DND-41 (cell line): Measurements from ENCODE around the gene LRRN2.

Source experiments
- ATAC-seq: fragments of 200-7000 bp; cut with Tn5 transposase; 3 replicates; pipeline ENCODE4 v1.9.1; 2021; ENCODE audit warnings: low read depth; ENCODE audit not compliant: insufficient read depth
- DNase-seq: peaks from one replicate; pipeline ENCODE4 v3.0.0-alpha.2; 2020
- H2AFZ ChIP-seq: 2 replicates; pipeline ENCODE4 v1.6.0; 2012; ENCODE audit warnings: low read depth, low read length
- H3K27ac ChIP-seq: 2 replicates; pipeline ENCODE4 v1.5.1; 2012; ENCODE audit warnings: low read length, inconsistent platforms
- H3K27me3 ChIP-seq: fragments of 200-600 bp; sonication (generic); 2 replicates; pipeline ENCODE4 v1.6.0; 2012; ENCODE audit warnings: low read length, mild to moderate bottlenecking, inconsistent platforms; ENCODE audit not compliant: insufficient read depth, poor library complexity
- H3K36me3 ChIP-seq: 2 replicates; pipeline ENCODE4 v1.5.1; 2012; ENCODE audit warnings: low read length, inconsistent platforms; ENCODE audit not compliant: insufficient read depth
- H3K4me1 ChIP-seq: 2 replicates; pipeline ENCODE4 v1.5.1; 2012; ENCODE audit warnings: mild to moderate bottlenecking, low read length; ENCODE audit not compliant: insufficient read depth
- H3K4me2 ChIP-seq: 2 replicates; pipeline ENCODE4 v1.6.0; 2012; ENCODE audit warnings: mild to moderate bottlenecking, moderate library complexity, low read length, inconsistent platforms; ENCODE audit not compliant: insufficient read depth
- H3K4me3 ChIP-seq, 2 experiments: fragments of 200-600 bp in 1 of 2; shearing (Covaris generic) in 1 of 2; 2 replicates each; pipeline ENCODE4 v1.5.1; 2012 to 2016; ENCODE audit warnings: inconsistent platforms in 2 of 2, low read length in 2 of 2, mild to moderate bottlenecking in 2 of 2, low read depth in 1 of 2, moderate library complexity in 1 of 2
- H3K79me2 ChIP-seq: 2 replicates; pipeline ENCODE4 v1.6.0; 2012; ENCODE audit warnings: low read length, inconsistent platforms; ENCODE audit not compliant: insufficient read depth
- H3K9ac ChIP-seq: 2 replicates; pipeline ENCODE4 v1.6.0; 2012; ENCODE audit warnings: low read depth, mild to moderate bottlenecking, inconsistent platforms, low read length, moderate library complexity
- H3K9me3 ChIP-seq: 2 replicates; pipeline ENCODE4 v1.5.1; 2012; ENCODE audit warnings: low read length, moderate library complexity, mild to moderate bottlenecking, inconsistent platforms; ENCODE audit not compliant: insufficient read depth, severe bottlenecking
- H4K20me1 ChIP-seq: 2 replicates; pipeline ENCODE4 v1.6.0; 2012; ENCODE audit warnings: low read length; ENCODE audit not compliant: insufficient read depth
- CTCF ChIP-seq: IDR thresholded peaks from 2 replicates; pipeline ENCODE4 v1.5.1; 2012; ENCODE audit warnings: borderline replicate concordance, low read length, moderate library complexity, mild to moderate bottlenecking; ENCODE audit not compliant: poor library complexity, severe bottlenecking; ENCODE audit errors: extremely low read depth
- EZH2 ChIP-seq: IDR thresholded peaks from 3 replicates; pipeline ENCODE4 v1.6.1; 2012; ENCODE audit warnings: borderline replicate concordance, low read depth, mild to moderate bottlenecking, moderate library complexity, low read length, inconsistent platforms; ENCODE audit not compliant: severe bottlenecking

Gene LRRN2

DNA sequence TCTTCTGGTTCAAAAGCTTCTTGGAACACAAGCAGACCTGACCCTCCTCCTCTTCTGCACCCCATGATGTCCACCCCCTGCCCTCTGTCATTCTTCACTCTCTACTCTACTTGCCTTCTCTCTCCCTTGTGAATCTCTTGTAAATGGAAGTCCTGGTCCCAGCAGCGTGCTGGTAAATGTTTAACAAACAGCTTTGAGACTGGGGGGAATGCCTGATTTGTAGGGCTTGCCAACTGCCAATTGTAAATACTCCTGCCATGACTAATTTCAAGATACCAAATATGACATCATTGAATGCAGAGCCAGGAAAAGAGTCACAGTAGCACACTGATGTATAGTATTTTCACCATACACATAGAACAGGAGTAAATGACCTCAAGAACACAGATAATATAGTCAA is 40.9 kb upstream of the LRRN2 start:
- Histone ChIP-seq H3K27ac (no peak overlapping the region), H4K20me1 (no peaks in the 10 kb centered on the region), H3K4me1 (no peaks in the 10 kb centered on the region), H3K4me3 (no peak overlapping the region), H3K9ac (no peak overlapping the region), H3K36me3 (no peaks in the 10 kb centered on the region), H2AFZ (no peak overlapping the region), H3K27me3 (peaks cover 21% of the 10 kb centered on the region), H3K79me2 (no peaks in the 10 kb centered on the region), H3K4me2 (no peak overlapping the region), H3K9me3 (no peaks in the 10 kb centered on the region)
- TF ChIP-seq EZH2 (no peak), CTCF (no peak)
- ATAC-seq (no peak), DNase-seq (no peak)

GRCh38 chr1:204725821-204726448 is 40.4 kb upstream of the LRRN2 start:
- Histone ChIP-seq H3K4me3 (no peak overlapping the region), H3K36me3 (no peaks in the 10 kb centered on the region), H3K4me1 (no peaks in the 10 kb centered on the region), H3K79me2 (no peaks in the 10 kb centered on the region), H4K20me1 (no peaks in the 10 kb centered on the region), H2AFZ (no peak overlapping the region), H3K9me3 (no peaks in the 10 kb centered on the region), H3K27me3 (peaks cover 16% of the 10 kb centered on the region), H3K4me2 (no peak overlapping the region), H3K27ac (no peak overlapping the region), H3K9ac (no peak overlapping the region)
- ATAC-seq (no peak), DNase-seq (no peak)
- no peak for TF ChIP-seq EZH2
- TF ChIP-seq CTCF: no peak

DNA sequence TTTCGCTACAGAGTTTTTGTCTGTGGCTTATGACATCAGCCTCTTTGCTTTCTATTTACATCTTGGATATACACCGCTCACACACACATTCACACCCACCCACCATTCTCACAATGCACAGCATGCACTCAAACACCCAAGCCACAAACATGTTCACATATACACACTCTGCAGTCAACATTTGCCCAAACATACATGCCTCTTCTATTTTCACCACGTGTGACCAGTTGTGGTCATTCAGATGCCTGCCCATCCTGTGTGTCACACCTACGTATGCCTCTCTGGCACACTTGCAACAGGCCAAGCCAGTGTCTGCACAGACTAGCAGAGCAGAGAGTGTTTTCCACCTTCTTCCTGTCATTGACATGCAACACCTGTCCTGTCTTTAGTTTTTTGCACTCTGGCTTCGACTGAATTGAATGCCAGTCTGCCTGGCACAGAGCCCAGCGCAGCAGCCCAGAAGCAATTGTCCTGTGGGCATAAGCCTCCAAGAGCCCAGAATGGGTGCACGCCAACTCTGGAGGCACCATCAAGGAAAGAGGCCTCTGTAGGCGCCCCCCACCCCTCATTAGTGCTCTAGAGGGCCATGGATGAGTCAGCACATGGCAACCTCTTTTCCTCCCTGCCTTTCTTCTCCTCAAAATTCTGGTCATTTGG is 37.7 kb upstream of the LRRN2 start:
- Histone ChIP-seq H3K27ac (no peak overlapping the region), H3K9me3 (no peaks in the 10 kb centered on the region), H3K4me1 (no peaks in the 10 kb centered on the region), H3K9ac (no peak overlapping the region), H4K20me1 (no peaks in the 10 kb centered on the region), H3K36me3 (no peaks in the 10 kb centered on the region), H3K79me2 (no peaks in the 10 kb centered on the region), H3K4me2 (no peak overlapping the region), H2AFZ (no peak overlapping the region), H3K4me3 (no peak overlapping the region), H3K27me3 (peaks cover 12% of the 10 kb centered on the region)
- DNase-seq: no peak
- ATAC-seq: no peak
- no peak for TF ChIP-seq EZH2
- no peak for TF ChIP-seq CTCF
